IPS-15b (cell line): Measurements from ENCODE around the gene FXYD1.

Experiments
- H3K27me3 ChIP-seq: one replicate; pipeline ENCODE4 v1.6.1; 2013; ENCODE audit warnings: low read length; ENCODE audit not compliant: control insufficient read depth, insufficient read depth
- H3K36me3 ChIP-seq: one replicate; pipeline ENCODE4 v1.6.1; 2013; ENCODE audit warnings: low read length; ENCODE audit not compliant: control insufficient read depth, insufficient read depth
- H3K4me1 ChIP-seq: one replicate; pipeline ENCODE4 v1.6.1; 2013; ENCODE audit warnings: mild to moderate bottlenecking, low read length; ENCODE audit not compliant: control insufficient read depth, insufficient read depth
- H3K4me3 ChIP-seq: one replicate; pipeline ENCODE4 v1.5.1; 2013; ENCODE audit warnings: low read depth, low read length
- H3K9ac ChIP-seq: one replicate; pipeline ENCODE4 v1.6.1; 2013; ENCODE audit warnings: low read depth, mild to moderate bottlenecking, low read length
- H3K9me3 ChIP-seq: one replicate; pipeline ENCODE4 v1.6.1; 2013; ENCODE audit warnings: mild to moderate bottlenecking, low read length; ENCODE audit not compliant: control insufficient read depth, insufficient read depth

The FXYD1 gene

GRCh38 chr19:35141837-35142605 is 3.4 kb downstream of the FXYD1 start:
- Histone ChIP-seq H3K4me1 (peaks cover 19% of the 10 kb centered on the region), H3K9me3 (no peaks in the 10 kb centered on the region), H3K27me3 (peaks cover 14% of the 10 kb centered on the region), H3K4me3 (peak overlapping the region; percentile 67), H3K9ac (peak overlapping the region; percentile 26), H3K36me3 (no peaks in the 10 kb centered on the region)

DNA sequence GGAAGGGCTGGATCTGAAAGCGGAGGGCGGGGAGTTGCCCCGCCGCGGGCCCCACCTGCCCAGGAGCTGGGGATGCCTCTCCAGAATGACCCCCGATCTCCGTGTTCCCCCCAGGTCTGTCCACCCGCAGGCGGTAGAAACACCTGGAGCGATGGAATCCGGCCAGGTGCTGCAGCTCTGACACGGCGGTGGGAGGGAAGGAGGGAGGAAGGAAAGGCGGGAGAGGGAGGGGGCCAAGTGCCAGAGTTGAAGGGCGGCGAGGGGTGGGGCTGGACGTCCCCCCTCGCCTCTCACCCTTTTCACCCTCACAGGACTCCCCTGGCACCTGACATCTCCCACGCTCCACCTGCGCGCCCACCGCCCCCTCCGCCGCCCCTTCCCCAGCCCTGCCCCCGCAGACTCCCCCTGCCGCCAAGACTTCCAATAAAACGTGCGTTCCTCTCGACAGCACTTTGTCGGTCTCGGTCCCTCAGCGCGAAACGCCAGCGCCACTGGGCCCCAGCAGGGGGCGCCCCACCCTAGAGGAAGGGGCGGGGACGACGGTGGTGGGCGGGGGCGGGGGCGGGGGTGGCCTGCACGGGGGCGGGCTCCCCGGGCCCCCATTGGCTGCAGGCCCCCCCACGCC is 4.1 kb downstream of the FXYD1 start:
- Histone ChIP-seq H3K36me3 (no peaks in the 10 kb centered on the region), H3K4me1 (peaks cover 19% of the 10 kb centered on the region), H3K9ac (peak overlapping the region; percentile 16), H3K4me3 (peak overlapping the region; percentile 67), H3K27me3 (peaks cover 14% of the 10 kb centered on the region), H3K9me3 (no peaks in the 10 kb centered on the region)

GRCh38 chr19:35143231-35143715 is 4.6 kb downstream of the FXYD1 start, which contains the start of gene FXYD7:
Gene FXYD7 (plus strand): TSS chr19:35143255. CDS start chr19:35143334, 79 bp downstream.
- peak within 1 kb of the TSS; percentile 16 for H3K9ac ChIP-seq
- H3K4me3 ChIP-seq: peak within 1 kb of the TSS; percentile 67

DNA sequence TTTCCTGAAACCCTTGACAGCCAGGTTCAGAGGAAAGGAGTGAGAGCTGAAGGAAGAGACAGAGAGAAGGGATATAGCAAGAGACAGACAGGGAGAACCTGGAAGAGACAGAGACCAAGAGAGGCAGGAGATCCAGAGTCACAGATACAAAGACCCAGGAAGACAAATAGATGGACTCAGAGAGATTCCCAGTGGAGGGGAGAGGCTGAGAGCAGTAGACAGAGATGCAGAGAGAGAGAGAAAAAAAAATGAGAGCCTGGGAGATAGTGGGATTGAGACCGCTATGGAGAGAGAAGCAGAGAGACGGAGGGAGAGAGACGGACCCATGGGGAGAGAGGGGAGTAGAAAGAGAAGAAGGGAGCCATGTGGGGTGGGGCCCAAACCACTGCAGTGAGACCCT is 5.2 kb downstream of the FXYD1 start:
- Histone ChIP-seq H3K9me3 (no peaks in the 10 kb centered on the region), H3K4me3 (peak overlapping the region; percentile 65), H3K4me1 (peaks cover 18% of the 10 kb centered on the region), H3K36me3 (no peaks in the 10 kb centered on the region), H3K9ac (no peak overlapping the region), H3K27me3 (peaks cover 14% of the 10 kb centered on the region)

More at GRCh38 chr19:35143231-35143715, 4.6 kb downstream of the FXYD1 start, which contains the start of gene FXYD7:
- Histone ChIP-seq H3K36me3 (no peaks in the 10 kb centered on the region), H3K27me3 (peaks cover 14% of the 10 kb centered on the region), H3K4me1 (peaks cover 19% of the 10 kb centered on the region), H3K9me3 (no peaks in the 10 kb centered on the region)

- Histone ChIP-seq H3K36me3 (no peaks in the 10 kb centered on the region), H3K27me3 (peaks cover 14% of the 10 kb centered on the region), H3K9ac (no peak overlapping the region), H3K4me1 (peaks cover 17% of the 10 kb centered on the region), H3K9me3 (no peaks in the 10 kb centered on the region), H3K4me3 (peak overlapping the region; percentile 65)
Measured at GRCh38 chr19:35144259-35144599, 5.6 kb downstream of the FXYD1 start.

DNA sequence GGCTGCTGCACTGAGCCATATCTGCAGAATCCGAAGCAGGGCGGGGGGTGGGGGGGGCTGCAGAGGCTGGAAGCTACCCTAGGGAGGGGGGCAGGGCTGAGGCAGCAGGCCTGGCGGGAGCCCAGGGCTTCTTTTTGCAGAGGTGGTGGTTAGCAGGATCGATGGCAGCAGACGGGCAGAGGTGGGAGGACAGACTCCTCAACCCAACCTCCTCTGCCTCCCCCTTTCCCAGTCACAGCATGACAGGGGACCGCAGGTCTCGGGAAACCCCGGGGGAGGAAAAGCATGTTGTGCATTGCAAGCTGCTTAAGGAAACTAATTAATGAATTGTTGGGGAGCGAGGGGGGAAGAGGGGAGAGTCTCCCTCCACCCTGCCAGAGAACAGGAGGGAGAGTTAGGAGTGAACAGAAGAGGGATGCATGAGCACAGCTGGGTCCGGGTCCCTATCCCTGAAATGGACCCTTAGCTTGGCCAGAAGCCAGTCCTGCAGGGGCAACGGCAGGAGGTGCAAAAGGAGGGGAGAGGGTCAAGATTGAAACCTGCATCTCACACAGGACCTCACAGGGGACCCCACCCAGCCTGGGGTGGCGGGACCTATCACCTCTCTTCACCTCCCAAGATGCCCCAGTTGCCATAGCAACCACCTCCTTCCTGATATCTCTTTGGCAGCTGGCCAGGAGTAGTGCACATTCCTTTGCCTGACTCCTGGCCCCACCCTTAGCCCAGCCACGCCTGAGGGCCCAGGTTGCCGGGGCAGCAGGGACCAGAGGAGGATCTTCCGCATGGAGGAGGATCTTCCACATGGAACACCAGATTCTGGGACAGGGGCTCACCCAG is 6.2 kb downstream of the FXYD1 start:
- H3K4me1 ChIP-seq: peaks cover 17% of the 10 kb centered on the region
- peak overlapping the region; percentile 65 for H3K4me3 ChIP-seq

GRCh38 chr19:35146746-35147459 is 8.3 kb downstream of the FXYD1 start:
- Histone ChIP-seq H3K9ac (no peak overlapping the region), H3K27me3 (peaks cover 8% of the 10 kb centered on the region), H3K4me1 (peaks cover 15% of the 10 kb centered on the region), H3K9me3 (no peaks in the 10 kb centered on the region), H3K4me3 (no peak overlapping the region), H3K36me3 (no peaks in the 10 kb centered on the region)

More for the DNA sequence above, 6.2 kb downstream of the FXYD1 start:
- H3K9me3 ChIP-seq: no peaks in the 10 kb centered on the region
- no peaks in the 10 kb centered on the region for H3K36me3 ChIP-seq
- peaks cover 14% of the 10 kb centered on the region for H3K27me3 ChIP-seq
- H3K9ac ChIP-seq: no peak overlapping the region

DNA sequence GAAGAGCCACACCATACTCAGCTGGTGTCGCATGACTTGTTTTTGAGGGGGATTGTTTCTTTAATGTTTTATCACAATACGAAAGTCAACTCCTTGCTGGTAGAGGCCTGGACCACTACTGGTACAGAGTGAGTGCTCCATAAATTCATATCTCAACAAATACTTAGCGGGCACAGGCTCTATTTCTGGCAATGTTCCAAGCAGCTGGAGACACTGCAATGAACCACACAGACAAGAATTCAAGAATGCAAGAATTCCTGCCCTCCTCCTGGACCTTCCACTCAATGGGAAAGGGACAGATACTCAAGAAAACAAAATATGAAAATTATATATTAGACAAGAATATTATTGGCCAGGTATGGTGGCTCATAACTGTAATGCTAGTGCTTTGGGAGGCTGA is 10.8 kb downstream of the FXYD1 start:
- Histone ChIP-seq H3K4me1 (peaks cover 17% of the 10 kb centered on the region), H3K9me3 (no peaks in the 10 kb centered on the region), H3K36me3 (no peaks in the 10 kb centered on the region), H3K4me3 (no peak overlapping the region), H3K27me3 (no peaks in the 10 kb centered on the region), H3K9ac (no peak overlapping the region)

- Histone ChIP-seq H3K9me3 (no peaks in the 10 kb centered on the region), H3K27me3 (no peaks in the 10 kb centered on the region), H3K36me3 (no peaks in the 10 kb centered on the region), H3K4me1 (peaks cover 11% of the 10 kb centered on the region), H3K9ac (no peak overlapping the region), H3K4me3 (no peak overlapping the region)
Measured at GRCh38 chr19:35150445-35150844, 11.8 kb downstream of the FXYD1 start.

DNA sequence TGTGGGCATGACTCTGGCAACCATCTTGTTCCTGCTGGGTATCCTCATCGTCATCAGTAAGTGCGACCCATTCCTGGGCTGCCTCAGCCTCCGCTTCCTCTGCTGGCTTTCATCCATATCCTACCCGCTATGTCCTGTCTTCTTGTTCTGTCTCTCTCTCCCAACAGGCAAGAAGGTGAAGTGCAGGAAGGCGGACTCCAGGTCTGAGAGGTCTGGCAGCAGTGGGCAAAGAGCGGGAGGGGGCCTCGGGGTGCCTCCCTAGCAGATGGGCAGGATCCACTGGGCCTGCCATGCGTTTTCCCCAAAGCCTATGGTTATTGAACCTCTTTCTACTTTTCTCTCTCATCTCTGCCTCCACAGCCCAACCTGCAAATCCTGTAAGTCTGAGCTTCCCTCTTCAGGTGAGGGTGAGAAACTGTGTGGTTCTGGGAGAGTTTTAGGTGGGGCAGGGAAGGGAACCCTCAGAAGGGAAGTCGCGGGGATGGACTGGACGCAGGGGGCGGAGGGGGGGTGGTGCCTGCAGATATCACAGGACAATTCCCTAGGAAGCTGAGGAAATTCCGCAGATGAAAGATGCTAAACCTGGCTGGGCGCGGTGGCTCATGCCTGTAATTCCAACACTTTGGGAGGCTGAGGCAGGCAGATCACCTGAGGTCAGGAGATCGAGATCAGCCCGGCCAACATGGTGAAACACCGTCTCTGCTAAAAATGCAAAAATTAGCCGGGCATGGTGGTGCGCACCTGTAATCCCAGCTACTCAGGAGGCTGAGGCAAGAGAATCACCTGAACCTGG is 12.8 kb downstream of the FXYD1 start:
- Histone ChIP-seq H3K4me3 (no peak overlapping the region), H3K4me1 (peaks cover 18% of the 10 kb centered on the region), H3K36me3 (no peaks in the 10 kb centered on the region), H3K27me3 (no peaks in the 10 kb centered on the region), H3K9me3 (no peaks in the 10 kb centered on the region), H3K9ac (no peak overlapping the region)
